Osteocyte (in vitro differentiated cells): ENCODE results near the gene CDC42SE2. TPM values are rescaled to one million over a fixed set of nuclear protein-coding genes. Genes with fewer than 3 reads are reported as not detected.

Experiments used
- DNase-seq: peaks from one replicate; pipeline ENCODE4 v3.0.0; 2021; ENCODE audit warnings: mixed read lengths; ENCODE audit not compliant: unreplicated experiment; ENCODE audit errors: extremely low spot score
- H3K27ac Mint-ChIP-seq: one replicate; pipeline ENCODE4 v1.8.0; 2021; ENCODE audit warnings: mild to moderate bottlenecking, mixed read lengths; ENCODE audit not compliant: unreplicated experiment
- H3K27me3 Mint-ChIP-seq: one replicate; pipeline ENCODE4 v1.8.0; 2021; ENCODE audit warnings: mixed read lengths; ENCODE audit not compliant: unreplicated experiment
- H3K36me3 Mint-ChIP-seq: one replicate; pipeline ENCODE4 v1.8.0; 2021; ENCODE audit warnings: mixed read lengths; ENCODE audit not compliant: unreplicated experiment
- H3K4me1 Mint-ChIP-seq: one replicate; pipeline ENCODE4 v1.8.0; 2021; ENCODE audit warnings: mixed read lengths; ENCODE audit not compliant: unreplicated experiment
- H3K4me3 Mint-ChIP-seq: one replicate; pipeline ENCODE4 v1.8.0; 2021; ENCODE audit warnings: mild to moderate bottlenecking, moderate library complexity, mixed read lengths; ENCODE audit not compliant: unreplicated experiment
- H3K9me3 Mint-ChIP-seq: one replicate; pipeline ENCODE4 v1.8.0; 2021; ENCODE audit warnings: mixed read lengths; ENCODE audit not compliant: unreplicated experiment
- total RNA-seq: library from RNA; stranded (reverse); gene quantifications from 2 replicates; pipeline ENCODE4 v1.2.1, GENCODE V29; 2021
- TF ChIP-seq, protein P1 (sequence below): fragments of 200-600 bp; sonication (generic); IDR thresholded peaks from 2 replicates; pipeline ENCODE4 v1.5.0; 2021; ENCODE audit warnings: antibody characterized with exemption, mild to moderate bottlenecking, moderate library complexity

Gene CDC42SE2
- total RNA-seq, 1 donor from 2014 or later, result 21.6 TPM

DNA sequence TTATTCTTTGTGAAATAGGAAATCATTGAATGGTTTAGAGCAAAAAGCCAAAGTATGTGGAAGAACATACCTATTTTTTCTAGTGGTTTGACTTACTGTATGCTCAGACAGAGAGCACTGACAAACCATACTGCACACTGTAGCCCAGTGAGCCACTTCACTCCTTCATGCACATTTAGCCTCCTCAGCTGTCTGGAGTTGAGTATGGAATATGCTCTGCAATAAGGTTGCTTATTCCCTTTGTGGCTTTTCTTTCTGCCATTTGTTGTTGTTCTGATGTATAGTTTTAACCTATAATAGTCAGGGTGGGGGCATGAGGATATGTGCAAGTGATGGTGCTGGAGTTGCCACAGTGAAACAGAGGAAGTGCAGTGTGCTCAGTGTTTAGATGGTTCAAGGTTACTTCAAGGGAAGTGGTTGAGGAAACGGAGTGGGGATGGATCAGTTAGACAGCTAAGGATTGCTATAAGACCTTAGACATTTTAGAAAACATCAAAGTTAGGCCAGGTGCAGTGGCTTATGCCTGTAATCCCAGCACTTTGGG is 100.7 kb downstream of the CDC42SE2 start:
- Mint-ChIP-seq H3K4me1 (peaks cover 4% of the 10 kb centered on the region), H3K9me3 (peaks cover 10% of the 10 kb centered on the region), H3K4me3 (no peak overlapping the region), H3K27ac (no peak overlapping the region), H3K27me3 (no peaks in the 10 kb centered on the region), H3K36me3 (peaks cover 18% of the 10 kb centered on the region)
- no peak for DNase-seq
- TF ChIP-seq, protein P1, sequence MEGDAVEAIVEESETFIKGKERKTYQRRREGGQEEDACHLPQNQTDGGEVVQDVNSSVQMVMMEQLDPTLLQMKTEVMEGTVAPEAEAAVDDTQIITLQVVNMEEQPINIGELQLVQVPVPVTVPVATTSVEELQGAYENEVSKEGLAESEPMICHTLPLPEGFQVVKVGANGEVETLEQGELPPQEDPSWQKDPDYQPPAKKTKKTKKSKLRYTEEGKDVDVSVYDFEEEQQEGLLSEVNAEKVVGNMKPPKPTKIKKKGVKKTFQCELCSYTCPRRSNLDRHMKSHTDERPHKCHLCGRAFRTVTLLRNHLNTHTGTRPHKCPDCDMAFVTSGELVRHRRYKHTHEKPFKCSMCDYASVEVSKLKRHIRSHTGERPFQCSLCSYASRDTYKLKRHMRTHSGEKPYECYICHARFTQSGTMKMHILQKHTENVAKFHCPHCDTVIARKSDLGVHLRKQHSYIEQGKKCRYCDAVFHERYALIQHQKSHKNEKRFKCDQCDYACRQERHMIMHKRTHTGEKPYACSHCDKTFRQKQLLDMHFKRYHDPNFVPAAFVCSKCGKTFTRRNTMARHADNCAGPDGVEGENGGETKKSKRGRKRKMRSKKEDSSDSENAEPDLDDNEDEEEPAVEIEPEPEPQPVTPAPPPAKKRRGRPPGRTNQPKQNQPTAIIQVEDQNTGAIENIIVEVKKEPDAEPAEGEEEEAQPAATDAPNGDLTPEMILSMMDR, result no peak

DNA sequence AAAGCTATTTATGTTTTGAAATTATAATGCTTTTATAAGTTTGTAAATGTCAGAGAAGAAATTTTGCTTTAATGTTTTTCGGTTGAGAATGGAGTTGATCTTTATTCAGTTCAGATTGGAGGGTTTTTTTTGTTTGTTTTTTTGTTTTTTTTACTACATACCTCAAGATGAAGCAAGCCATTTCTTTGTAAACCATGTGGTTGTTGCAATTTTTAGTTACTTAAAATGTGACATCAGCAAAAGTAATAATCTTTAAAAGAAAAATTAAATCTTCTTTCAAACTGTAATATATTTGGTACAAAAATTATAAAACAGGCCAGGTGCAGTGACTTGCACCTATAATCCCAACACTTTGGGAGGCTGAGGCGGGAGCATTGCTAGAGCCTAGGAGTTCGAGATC is 102.6 kb downstream of the CDC42SE2 start:
- Mint-ChIP-seq H3K9me3 (peaks cover 10% of the 10 kb centered on the region), H3K4me1 (peaks cover 7% of the 10 kb centered on the region), H3K27me3 (no peaks in the 10 kb centered on the region), H3K36me3 (peaks cover 14% of the 10 kb centered on the region), H3K4me3 (no peak overlapping the region), H3K27ac (no peak overlapping the region)
- no peak for DNase-seq
- TF ChIP-seq, protein P1, result no peak

DNA sequence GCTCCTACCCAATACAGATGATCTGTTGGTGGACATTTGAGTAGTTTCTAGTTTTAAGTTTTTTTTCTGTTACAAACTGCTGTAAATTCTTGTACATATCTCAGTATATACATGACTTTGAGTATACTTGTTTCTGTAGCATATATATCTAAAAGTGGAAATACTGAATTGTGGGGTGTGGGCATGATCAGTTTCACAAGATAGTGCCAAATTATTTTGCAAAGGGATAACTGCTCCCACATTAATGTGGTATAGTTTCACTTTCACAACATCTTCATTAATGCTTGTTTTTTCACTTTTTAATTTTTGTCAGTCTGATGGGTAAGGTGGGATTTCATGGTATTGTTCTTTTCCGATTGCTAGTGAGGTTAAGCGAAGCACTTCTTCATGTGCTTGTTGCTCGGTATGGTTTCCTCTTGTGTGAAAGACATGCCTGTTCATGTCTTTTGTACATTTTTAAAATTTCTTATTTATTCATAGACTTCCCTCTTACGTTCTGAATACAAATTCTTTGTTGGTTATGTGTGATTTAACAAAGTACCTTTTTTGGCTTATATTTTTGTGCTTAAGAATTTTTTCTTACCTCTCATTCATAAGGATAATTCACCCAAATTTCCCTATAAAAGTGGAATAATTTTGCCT is 103.5 kb downstream of the CDC42SE2 start:
- H3K4me3 Mint-ChIP-seq, result no peak overlapping the region
- no peak for DNase-seq
- TF ChIP-seq, protein P1, result no peak
- H3K9me3 Mint-ChIP-seq, result peaks cover 10% of the 10 kb centered on the region
- H3K27ac Mint-ChIP-seq, result no peak overlapping the region
- peaks cover 10% of the 10 kb centered on the region for H3K36me3 Mint-ChIP-seq
- H3K27me3 Mint-ChIP-seq, result no peaks in the 10 kb centered on the region
- H3K4me1 Mint-ChIP-seq, result peaks cover 8% of the 10 kb centered on the region

DNA sequence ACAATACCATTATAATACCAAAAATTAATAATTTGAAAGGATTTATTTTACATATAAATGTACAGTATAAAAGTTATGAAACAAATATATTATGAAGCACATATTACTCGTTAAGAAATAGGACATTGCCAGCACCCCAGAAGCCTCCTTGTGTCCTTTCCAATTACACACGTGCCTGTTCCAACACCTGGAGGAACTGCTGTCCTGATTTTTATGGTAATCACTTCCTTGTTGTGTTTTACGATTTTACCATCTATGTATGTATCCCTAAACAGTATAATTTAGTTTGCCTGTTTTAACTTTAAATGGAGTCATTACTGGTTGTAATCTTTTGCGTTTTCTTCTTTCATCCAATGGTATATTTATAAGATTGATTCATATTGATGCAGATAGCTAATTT is 105.0 kb downstream of the CDC42SE2 start:
- DNase-seq, result no peak
- H3K27me3 Mint-ChIP-seq, result no peaks in the 10 kb centered on the region
- peaks cover 10% of the 10 kb centered on the region for H3K4me1 Mint-ChIP-seq
- peaks cover 10% of the 10 kb centered on the region for H3K9me3 Mint-ChIP-seq
- TF ChIP-seq, protein P1, result no peak
- no peak overlapping the region for H3K27ac Mint-ChIP-seq
- H3K4me3 Mint-ChIP-seq, result no peak overlapping the region
- peaks cover 13% of the 10 kb centered on the region for H3K36me3 Mint-ChIP-seq

DNA sequence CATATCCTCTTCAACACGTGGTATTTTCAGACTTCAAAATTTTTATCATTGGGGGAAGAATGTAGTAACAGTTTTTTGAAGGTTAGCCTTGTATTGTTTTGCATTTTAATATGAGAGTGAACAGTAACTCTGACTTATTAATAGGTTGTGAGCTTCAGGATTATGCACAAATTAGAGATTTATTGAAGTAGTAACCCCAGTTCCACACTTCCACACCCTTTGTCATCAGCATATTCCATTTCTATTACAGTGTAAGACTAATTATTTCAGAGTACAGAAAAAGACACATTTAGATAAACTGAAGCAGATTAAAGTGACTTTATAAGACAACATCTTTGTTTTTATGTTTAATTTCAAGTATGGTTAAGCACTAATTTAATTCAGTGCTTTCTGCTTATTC is 105.7 kb downstream of the CDC42SE2 start:
- Mint-ChIP-seq H3K36me3 (peaks cover 13% of the 10 kb centered on the region), H3K27me3 (no peaks in the 10 kb centered on the region), H3K4me3 (no peak overlapping the region), H3K9me3 (peaks cover 10% of the 10 kb centered on the region), H3K27ac (no peak overlapping the region), H3K4me1 (peaks cover 12% of the 10 kb centered on the region)
- DNase-seq, result no peak
- TF ChIP-seq, protein P1, result no peak
